ENCODE results near the gene ZNF785.

ZNF785 gene

DNA sequence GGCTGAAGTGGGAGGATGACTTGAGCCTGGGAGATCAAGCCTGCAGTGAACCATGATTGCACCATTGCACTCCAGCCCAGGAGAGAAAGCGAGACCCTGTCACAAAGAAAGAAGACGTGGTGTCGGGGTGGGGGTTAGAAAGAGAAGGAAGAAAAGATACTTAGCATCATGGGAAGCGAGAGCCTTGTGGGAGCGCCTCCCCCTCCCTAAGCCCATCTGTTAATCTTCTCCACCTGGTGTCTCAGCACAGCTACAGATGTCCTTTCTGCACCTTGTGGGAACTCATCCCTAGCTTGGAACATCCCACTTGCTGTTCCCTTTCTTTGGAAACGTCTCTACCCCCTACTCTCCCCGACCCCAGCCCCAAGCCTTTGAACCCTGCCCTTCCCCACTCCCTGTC is 20.0 kb downstream of the ZNF785 start:
- no peak for DNase-seq (ENCODE audit: low read depth in 2 of 2)
- TF ChIP-seq, protein P1, sequence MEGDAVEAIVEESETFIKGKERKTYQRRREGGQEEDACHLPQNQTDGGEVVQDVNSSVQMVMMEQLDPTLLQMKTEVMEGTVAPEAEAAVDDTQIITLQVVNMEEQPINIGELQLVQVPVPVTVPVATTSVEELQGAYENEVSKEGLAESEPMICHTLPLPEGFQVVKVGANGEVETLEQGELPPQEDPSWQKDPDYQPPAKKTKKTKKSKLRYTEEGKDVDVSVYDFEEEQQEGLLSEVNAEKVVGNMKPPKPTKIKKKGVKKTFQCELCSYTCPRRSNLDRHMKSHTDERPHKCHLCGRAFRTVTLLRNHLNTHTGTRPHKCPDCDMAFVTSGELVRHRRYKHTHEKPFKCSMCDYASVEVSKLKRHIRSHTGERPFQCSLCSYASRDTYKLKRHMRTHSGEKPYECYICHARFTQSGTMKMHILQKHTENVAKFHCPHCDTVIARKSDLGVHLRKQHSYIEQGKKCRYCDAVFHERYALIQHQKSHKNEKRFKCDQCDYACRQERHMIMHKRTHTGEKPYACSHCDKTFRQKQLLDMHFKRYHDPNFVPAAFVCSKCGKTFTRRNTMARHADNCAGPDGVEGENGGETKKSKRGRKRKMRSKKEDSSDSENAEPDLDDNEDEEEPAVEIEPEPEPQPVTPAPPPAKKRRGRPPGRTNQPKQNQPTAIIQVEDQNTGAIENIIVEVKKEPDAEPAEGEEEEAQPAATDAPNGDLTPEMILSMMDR (IDR thresholded peaks at IDR 0.05; ENCODE audit: low read depth, low read length): no peak
- no peak overlapping the region for H3K4me3 ChIP-seq (replicated peaks in 1 of 2; ENCODE audit: low read depth in 2 of 2, low read length in 2 of 2)

GRCh38 chr16:30562021-30562420 is 23.5 kb downstream of the ZNF785 start:
- H3K4me3 ChIP-seq (replicated peaks in 1 of 2; ENCODE audit: low read depth in 2 of 2, low read length in 2 of 2): no peak overlapping the region
- TF ChIP-seq, protein P1 (IDR thresholded peaks at IDR 0.05; ENCODE audit: low read depth, low read length): no peak
- no peak for DNase-seq (ENCODE audit: low read depth in 2 of 2)

DNA sequence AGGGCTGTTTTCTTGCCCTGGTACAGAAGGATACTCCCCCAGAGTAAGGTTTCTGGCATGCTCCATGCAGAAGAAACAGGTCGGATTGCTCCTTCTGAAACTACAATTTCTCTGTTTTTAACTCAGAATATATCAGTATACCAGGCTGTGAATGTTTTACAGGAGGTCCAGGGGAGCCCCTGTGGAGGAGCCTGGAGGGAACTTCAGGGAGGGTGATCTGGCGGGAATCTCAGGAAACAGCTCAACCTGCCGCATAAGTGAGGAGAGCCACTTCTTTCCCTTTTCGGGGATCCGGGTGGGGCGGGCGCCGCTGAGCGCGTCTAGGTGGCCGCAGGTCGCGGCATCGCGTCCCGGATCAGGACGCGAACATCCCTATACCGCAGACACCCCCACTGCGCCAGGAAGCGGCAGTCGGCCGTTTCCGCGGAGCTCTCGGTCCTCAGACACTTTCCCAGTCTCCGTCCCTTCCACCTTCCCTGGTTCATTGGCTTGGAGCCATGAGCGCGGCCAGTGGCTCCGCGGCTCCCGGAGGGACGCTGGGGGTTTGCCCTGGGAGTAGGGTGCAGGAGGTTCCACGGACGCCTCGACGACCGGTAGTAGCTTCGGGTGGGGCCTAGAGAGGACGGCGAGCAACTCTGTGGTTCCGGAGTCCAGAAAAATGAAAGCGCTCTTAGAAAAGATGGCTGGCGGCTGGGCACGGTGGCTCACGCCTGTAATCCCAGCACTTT is 24.2 kb downstream of the ZNF785 start:
- peak overlapping the region; percentile 32 to 41 for H3K4me3 ChIP-seq (replicated peaks in 1 of 2; ENCODE audit: low read depth in 2 of 2, low read length in 2 of 2)
- DNase-seq (ENCODE audit: low read depth in 2 of 2): peak in 1 of 2 donors; percentile 18
- TF ChIP-seq, protein P1 (IDR thresholded peaks at IDR 0.05; ENCODE audit: low read depth, low read length): no peak

GRCh38 chr16:30559690-30560089 is 25.8 kb downstream of the ZNF785 start:
- no peak for DNase-seq (ENCODE audit: low read depth in 2 of 2)
- no peak overlapping the region for H3K4me3 ChIP-seq (replicated peaks in 1 of 2; ENCODE audit: low read depth in 2 of 2, low read length in 2 of 2)
- TF ChIP-seq, protein P1 (IDR thresholded peaks at IDR 0.05; ENCODE audit: low read depth, low read length): no peak

DNA sequence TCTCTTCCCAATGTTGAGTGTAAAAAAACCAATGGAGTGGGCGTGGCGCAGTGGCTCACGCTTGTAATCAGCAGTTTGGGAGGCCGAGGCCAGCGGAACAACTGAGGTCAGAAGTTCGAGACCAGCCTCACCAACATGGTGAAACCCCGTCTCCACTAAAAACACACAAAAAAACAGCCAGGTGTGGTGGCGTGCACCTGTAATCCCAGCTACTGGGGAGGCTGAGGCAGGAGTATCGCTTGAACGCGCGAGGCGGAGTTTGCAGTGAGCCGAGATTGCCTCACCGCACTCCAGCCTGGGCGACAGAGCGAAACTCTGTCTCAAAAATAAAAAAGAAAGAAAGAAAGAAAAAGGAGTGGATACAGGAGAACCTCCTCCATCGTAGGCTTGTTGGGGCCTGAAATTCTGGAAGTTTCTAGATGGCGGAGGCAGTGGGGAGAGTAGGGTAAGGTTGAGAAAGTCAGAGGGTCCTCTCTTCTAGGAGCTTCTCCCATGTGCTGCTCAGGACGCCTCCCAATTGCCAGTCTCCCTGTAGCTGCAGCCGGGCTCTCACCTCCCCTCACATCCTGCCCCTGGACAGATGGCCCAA is 26.6 kb downstream of the ZNF785 start:
- peak overlapping the region in 1 of 2 donors; percentile 33 for H3K4me3 ChIP-seq (replicated peaks in 1 of 2; ENCODE audit: low read depth in 2 of 2, low read length in 2 of 2)
- no peak for DNase-seq (ENCODE audit: low read depth in 2 of 2)
- TF ChIP-seq, protein P1 (IDR thresholded peaks at IDR 0.05; ENCODE audit: low read depth, low read length): no peak

GRCh38 chr16:30557957-30558788 is 27.3 kb downstream of the ZNF785 start, which contains the start of gene ZNF764:
ZNF764 (minus strand) TSS chr16:30558374; CDS start chr16:30558182, 192 bp downstream.
- TF ChIP-seq, protein P1 (IDR thresholded peaks at IDR 0.05; ENCODE audit: low read depth, low read length): no peak
- DNase-seq (ENCODE audit: low read depth in 2 of 2): peak; percentile 98 to 99
- H3K4me3 ChIP-seq (replicated peaks in 1 of 2; ENCODE audit: low read depth in 2 of 2, low read length in 2 of 2): peak within 1 kb of the TSS; percentile 74 to 77
